ENCODE measurements around the gene ESPNL.

GRCh38 chr2:238162846-238163441 lies 62.8 kb downstream of the ESPNL start:
- no peak for TF ChIP-seq CTCF (IDR thresholded peaks at IDR 0.05)
- no peak for TF ChIP-seq EP300 (IDR thresholded peaks at IDR 0.05)
- no peak for TF ChIP-seq POLR2A (IDR thresholded peaks at IDR 0.05; ENCODE audit: low read depth)
- no peak for TF ChIP-seq POLR2AphosphoS5 (IDR thresholded peaks at IDR 0.05)

Data from esophagus muscularis mucosa (tissue), 4 donors.